HG03045 (cell line): ENCODE data around the gene IVD.

Source experiments
- ATAC-seq: cut with Tn5 transposase; IDR thresholded peaks from one replicate; pipeline ENCODE4 v1.9.1; 2021; ENCODE audit warnings: mild to moderate bottlenecking, moderate library complexity; ENCODE audit not compliant: unreplicated experiment

Gene IVD

DNA sequence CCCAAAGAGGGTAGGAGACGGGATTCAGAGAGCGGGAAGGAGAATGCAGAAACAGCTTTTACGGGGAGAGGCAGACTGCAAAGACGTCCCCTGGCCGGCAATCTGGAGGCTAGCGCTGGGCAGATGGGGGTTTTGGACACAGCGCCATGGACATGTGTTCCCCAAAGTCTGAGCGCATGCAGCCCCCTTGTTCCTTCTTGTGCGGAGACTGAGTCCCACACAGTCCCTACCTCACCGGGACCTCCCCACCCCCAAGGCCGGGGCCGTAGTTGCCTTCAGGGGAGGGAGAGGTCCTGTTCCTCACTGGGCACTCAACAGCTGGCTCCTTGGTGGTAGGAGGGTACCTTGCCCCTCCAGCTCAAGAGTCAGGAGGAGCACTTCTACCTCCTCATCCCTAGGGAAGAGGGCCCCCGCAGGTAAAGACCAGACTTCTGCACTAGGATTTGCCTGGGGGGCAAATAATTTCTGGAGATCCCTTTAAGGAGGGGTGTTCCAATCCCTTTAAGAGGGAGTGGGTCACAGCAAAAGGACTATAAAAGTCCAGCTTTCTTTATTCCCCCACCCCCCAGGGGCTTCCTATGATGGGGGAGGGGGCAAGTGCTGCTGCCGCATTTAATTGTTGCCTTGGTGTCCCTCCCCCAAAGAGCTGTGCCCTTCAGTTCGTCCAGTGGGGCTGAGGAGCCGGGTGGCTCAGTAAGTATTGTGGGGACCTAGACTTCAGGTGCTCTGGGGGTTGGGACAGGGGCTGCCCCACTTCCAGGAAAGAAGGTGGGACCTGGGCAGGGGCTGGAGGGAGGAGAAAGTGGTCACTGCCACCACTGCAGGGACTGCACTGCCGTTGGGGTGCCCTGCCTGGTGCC is 31.5 kb downstream of the IVD start:
- ATAC-seq = no peak

DNA sequence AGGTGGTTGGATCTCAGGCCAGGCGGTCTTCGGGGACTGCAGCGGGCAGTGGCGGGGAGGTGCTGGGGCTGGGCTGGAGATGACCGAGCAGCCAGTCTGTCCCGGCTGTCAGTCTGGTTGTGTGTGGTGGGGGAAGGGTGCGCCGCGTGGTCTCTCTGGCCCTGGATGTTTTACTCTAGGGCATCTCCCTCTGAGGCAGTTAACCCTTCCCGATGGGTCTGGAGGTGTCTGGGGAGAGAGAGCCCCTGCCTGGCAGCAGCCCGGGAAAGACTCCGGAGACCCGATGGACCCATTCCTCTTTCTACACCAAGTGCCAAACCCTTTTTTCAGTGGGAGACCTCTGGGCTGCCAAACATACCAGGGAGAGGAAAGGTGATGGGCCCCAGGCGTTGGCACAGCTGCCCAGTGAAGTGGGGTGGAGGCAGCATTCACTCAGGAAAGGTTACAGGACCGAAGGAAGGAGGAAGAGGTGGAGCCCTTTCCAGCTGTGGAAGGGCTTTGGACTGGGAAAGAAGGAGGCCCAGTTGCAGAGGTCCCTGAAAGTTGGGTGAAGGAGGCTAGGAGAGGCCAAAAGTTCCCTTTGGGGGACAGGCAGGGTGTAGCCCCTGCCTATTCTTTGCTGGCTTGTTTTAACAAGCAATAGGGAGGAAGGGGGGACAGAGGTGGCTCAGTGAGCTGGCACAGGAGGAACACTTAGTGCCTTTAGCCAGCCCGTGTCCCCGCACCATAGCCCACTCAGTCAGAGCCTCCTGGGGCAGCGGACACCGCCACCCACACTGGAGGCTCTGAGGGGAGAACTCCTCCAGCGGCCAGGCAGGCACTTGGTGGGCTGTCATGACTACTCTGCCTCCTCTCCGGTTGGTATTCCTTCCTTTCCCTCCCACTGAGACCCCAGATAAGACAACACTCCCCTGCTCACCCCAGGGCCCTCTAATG is 32.4 kb downstream of the IVD start:
- no peak for ATAC-seq

DNA sequence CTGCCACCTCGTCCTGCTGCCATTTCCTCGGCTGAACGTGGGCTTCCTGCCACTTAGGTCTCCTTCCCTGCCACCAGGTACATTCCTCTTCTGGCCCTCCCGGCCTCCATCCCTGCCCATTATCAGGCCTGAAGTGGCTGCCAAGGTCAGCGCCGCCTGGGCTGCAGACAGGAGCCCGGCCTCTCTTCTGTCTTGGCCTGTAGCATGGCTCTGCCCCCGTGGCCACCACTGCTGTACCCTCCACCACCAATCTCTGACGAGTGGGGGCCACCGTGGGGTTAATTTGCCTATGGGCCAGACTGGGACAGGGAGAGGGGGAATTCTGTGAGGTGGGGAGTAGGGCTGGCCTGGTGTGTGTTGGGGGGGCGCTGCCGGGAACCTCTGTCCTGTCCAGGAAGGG is 33.1 kb downstream of the IVD start:
- ATAC-seq = no peak

DNA sequence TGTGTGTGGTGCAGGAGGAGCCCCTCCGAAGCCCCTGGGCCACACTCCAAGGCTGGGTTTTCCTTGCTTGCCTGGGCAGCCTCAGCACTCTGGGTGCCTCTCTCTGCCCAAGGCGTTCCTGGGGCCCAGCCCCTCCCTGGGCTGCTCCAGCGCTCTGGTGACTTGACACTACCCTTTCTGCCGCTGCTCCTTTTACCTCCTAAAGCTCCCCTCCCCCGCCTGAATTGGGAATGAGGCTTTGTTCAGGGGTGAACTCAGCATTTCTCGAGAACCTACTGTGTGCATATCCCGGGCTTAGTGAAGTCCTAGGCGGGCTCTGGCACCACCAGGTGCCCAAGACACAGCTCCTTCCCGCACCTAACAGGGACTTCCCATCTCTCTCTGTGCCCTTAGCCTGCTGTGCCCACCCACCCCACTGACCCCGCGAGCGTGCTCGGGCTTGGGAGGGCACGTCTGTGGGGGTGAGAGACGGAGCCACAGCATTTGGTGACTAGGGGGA is 33.9 kb downstream of the IVD start:
- no peak for ATAC-seq

DNA sequence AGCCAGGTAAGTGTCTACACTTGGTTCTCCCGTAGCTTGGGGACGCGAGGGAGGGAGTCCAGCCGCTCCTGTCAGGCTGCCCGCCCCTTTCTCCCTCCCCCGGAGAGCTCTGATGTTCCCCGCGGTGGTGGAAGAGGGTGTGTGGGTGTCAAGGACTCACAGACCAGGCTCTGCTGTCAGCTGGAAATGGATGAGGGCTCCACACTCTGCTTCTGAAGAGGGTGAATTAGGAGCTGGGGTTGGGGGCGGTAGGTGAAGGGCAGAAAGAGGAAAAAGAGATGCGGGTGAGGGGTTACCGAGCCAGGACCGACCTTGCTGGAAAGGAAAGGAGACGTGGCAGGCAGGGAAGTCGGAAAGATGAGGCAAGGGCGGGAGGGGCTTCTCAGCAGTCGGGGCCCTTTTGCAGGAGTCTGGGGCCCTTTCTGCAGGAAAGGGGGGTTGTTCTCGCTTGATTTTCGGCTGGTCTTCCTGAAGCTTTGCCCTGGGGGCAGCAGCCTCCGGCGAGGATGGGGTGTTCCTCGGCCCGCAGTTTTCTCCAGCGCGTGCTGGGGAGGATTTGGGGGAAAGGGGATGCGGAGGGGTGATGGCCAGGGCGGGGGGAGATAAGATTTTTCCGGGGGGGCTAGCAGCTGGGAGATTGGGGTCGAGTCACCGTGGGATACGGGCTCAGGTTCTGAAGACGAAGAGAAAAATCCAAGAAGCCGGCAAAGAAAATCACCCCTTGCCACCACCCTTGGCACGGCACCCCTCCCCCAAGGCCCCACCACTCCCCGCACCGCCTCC is 34.6 kb downstream of the IVD start:
- ATAC-seq = no peak

DNA sequence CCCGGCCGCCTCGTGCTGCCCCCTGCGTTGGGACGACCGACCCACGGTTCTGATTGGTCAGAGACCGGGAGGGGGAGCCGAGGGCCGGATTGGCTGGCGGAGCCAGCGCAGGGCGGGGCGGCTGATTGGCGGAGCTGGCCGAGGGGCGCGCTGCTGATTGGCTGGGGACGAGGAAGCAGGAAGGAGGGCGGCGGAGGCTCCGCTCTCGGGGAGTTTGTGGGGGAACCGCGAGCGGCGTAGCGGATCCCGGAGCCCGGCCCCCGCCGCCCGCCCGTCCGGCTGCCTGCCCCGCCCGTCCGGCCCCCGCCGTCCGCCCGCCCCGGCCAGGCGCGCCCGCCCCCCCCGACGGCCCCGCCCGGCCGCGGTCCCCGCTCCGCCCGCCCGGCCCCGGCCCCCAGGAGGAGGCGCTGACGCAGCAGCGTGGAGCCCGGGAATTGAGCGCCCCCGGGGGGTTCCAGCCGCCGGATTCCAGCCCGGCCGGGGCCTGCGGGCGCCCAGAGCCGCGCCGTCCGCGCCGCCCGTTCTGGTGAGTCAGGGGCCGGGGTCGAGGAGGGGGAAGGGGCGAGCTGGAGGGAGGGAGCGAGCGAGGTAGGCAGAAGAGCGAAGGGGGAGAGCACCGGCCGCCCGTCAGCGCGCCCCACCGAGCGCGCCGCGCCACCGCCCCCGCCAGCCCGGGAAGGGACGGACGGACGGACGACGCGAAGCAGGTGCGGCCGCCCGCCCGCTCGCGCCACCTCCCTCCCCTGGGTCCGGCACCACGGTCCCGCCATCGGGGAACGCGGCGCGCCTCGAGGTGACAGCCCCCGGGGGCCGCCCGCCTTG is 35.4 kb downstream of the IVD start, which contains the start of gene BAHD1:
BAHD1 (plus strand) TSS at position 211 of the 822 bp plus-strand sequence. CDS start 17,512 bp downstream, outside the sequence.
- peak; percentile 88 for ATAC-seq

DNA sequence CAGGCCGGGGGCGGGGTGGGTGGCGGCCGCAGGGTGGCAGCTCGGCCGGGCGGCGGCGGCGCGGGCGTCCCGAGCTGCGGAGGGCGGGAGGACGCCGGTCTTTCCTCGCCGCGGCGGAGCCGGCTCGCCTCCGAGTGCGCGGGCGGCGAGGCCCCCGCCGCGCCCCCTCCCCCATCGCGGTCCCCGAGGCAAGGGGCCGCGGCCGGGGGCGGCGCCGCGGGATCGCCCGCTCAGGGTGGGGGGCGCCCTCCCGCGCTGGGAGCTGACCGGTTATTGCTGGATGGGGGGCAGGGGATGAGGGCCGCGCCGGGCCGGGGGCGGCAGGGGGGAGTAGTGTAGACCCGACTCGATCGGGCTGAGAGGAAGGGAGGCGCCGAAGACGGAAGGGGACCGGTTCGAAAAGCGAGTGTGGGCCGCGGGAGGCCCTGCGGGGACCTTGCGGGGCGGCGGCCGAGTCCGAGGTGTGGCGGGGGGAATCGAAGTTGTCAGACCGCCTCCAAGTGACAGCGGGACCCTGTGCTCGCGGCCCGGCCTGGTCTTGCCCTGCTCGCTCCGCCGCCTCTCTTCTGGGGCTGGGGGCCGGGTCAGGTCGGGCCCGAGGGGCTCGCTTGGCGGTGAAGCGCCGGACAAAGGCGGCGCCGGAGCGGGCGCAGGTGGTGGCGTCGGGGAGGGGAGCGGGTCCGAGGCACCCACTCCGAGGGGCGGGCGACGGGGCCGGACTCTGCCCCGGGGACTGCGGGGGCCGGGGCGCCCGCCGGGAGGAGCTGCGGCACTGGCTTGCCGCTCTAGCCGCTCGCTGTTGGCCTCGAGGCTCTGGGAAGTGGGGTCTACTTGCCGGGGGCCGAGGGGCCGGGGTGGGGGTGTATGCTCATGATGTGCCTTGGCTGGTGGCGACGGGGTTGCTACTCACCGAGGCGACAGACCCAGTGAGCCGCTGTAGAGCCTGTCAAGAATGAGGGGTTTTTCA is 36.3 kb downstream of the IVD start:
- peak; percentile 2 for ATAC-seq

DNA sequence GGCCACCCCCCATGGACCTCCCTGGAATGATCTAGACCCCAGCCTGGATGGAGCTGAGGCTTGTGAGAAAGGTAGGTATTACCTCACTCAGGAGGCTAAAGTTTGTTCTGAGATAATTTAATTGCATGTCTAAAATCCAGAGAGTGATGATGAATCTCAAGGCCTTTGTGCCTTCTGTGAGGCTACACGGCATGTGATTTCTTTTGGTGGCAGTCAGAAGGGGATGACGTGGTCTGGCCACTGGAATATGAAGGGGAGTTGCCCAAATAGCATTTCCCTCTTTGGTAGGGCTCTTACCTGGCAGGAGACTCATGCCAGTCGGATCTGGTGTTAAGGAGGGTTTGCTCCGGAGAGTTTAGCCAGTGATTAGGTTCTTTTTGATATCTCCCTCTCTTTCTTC is 37.7 kb downstream of the IVD start:
- ATAC-seq = no peak

DNA sequence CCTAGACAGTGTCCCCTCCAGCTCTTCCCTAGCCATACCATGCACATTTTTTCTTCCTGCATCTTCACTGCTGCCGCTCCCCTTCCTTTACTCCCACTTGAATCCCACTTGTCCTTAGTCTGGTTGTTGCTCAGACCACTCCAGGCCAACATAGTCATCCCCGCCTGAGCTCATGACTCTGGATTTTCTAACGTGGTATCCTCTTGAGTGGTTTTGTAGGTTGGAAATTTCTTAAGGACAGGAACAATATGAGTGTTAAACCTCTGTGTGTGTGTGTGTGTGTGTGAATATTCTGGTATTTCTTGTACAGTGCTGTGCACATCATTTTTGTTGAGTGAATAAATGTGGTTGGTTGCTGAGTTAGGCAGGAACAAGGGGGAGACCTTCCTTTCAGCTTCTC is 38.3 kb downstream of the IVD start:
- no peak for ATAC-seq

DNA sequence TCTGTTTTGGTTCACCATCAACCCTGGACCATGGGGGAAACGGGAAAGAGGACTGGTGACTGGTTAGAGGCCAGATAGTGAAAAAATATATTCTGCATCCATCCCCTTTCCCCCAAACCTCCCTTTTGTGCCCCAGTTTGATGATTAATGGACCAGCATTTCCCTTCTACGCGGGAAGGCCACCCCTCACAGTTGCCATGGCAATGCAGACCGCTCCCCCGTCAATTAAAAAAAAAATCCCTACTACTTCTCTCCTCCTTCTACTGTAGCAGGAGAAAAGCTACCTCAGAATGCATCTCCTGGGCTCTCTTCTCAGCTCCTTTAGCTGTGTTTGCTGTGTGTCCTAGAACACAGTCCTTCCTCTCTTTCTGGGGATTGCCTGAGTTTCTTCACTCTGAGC is 39.1 kb downstream of the IVD start:
- ATAC-seq = no peak

DNA sequence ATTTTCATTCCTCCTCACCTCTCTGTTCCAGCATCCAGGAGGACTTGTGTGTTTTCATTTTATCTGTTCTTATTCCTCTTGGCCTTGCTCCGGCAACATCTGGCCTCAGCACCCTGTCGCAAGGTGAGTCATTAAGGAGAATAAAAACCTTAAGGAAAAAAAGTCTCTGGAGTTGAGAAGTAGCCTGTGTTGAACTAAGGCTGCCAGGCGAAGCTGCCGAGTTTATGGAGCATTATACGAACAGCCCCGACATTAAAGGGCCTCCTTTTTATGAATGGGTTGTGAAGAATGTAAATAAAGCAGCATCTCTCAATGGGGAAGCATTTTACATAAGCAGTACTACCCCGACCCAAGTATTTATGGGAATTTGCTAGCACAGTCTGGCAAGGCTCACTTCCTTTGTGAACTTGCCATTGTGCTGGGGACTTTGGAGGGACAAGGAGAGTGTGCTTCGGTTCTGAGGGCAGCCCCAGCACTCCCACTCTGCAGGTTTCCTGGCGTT is 39.9 kb downstream of the IVD start:
- ATAC-seq = no peak

DNA sequence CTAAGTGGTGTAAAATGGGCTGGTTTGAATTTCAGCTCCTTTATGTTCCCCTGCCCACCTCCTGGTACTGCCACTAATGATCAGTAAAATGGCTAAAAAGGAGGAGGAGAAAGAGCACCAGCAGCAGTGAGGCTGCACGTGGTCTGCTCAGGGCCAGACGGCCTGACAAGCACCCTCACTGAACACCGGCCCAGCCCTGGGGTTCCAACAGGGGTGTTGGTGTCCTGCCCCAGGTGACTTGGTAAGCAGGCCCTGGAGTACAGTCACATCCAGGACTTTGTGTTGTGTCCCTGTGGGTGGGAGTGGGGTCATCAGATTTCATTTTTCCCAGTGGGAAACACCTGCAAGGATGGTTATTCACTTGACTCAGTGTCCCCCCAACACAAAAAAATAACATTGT is 40.5 kb downstream of the IVD start:
- ATAC-seq = no peak

DNA sequence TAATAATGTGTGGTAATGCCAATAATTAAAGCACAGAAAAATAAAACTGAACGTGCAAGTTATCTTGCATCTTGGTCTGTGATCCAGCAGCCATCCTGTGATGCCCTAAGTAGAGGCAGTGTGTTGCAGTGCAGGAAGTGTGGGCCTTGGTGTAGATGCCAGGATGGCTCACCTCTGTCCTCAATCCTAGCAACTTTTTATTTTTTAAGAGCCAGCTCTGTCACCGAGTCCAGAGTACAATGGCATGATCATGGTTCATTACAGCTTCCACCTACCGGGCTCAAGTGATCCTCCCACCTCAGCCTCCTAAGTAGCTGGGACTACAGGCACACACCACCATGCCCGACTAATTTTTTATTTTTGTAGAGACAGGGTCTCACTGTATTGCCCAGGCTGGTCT is 42.8 kb downstream of the IVD start:
- no peak for ATAC-seq

DNA sequence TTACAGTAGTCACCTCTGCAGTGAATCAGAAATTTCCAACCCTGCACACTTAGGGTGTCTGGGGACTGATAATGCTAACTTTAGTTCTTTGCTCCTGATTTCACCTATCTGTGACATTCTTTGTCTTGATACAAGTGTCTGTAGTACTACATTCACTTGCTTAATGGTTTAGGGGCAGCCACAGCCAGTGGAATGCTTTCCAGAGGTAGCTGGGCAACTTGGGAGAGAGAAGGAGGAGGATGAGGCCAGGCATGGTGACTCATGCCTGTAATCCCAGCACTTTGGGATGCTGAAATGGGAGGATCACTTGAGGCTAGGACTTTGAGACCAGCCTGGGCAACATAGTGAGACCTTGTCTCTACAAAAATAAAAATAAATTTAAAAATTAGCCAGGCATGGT is 43.7 kb downstream of the IVD start:
- no peak for ATAC-seq

DNA sequence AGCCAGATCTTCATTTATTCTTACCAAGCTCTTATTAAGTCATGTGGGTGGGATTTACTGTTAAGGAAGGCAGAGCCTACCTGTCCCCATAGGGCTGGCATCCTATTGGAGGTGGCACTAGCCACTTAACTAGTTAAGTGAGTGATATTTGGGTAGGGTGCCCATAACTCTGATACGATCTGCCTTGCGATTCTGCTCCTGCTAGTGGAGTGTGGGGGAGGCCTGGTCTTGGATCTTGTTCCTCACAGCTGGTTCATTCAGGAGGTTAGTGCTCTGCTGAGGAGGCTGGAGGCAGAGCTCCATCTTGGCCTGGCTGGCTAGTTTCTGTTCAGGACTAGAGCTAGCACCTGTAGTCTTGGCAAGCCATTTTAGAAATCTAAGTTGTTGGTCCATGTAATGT is 44.5 kb downstream of the IVD start:
- no peak for ATAC-seq

DNA sequence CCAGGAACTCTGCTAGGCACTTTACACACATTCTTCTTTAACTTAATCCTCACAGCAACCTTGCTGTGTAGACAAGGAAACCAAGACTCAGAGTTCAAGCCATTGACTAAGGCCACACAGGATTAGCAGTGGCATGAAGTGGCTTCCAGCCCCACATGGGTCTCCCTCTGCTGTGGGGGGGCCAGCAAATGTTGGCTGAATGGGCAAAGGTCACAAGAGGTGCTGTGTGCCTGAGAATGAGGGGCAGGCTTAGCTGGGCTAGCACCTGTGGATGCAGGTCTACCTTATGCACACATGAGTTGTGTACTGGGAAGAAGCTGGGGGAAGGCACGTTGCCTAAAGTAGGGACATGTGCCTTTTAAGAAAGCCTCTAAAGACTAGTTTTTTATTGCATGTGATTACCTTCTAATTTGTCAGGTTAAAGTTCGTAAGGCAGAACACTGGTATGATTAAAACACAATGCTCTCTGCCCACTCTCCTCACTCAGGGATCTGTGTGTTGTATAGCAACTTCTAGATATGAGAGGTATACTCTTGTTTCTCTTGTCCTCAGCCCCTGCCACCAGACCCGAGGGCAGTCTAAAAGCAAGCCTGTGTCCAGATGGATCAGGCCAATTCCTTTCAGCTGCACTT is 46.0 kb downstream of the IVD start:
- ATAC-seq = no peak

DNA sequence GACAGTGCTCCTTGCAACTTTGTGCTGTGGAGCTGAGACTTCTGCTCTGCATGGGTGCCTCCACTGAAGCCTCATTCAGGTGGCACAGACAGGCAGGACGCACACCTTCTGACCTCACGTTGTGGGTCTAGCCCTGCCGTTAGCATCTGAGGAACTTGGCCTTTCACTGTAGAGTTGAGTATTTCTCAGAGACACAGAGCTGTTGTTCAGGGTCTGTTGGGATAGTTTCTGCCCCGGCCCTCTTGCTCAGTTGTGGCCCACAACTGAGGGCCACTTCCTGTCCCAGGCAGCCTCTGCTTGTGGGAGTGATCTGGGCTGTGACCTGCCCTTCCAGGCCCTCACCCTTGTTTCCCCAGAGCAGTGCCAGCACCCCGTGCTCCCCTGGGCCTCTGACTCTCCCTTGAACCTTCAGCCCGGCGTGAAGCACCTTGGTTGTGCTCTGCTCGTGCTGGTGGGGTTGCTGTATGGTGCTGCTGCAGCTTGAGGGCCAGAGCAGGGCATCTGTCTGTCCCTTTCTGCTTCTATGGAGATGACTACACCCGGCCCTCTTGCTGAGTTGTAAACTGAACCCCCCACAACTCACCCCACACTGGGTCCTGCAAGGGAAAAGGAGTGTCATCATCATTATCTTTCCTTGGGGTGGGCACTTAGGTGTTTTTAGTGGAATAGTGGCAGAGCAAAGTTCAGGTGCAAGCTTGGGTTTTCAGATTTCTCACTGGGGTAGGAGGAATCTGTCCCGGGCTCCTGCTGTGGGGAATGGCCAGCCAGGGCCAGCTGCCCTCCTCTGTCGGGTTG is 46.9 kb downstream of the IVD start:
- ATAC-seq = no peak
